Measurements from ENCODE around the gene TNRC6B.

GRCh38 chr22:40364431-40364830, 186.7 kb downstream of the TNRC6B start:
- TF ChIP-seq CTCF (IDR thresholded peaks at IDR 0.05; ENCODE audit: poor library complexity, severe bottlenecking) (no peak), REST (IDR thresholded peaks at IDR 0.05; ENCODE audit: borderline replicate concordance) (no peak), POLR2AphosphoS5 (IDR thresholded peaks at IDR 0.05) (no peak), EZH2 (IDR thresholded peaks at IDR 0.05; ENCODE audit: borderline replicate concordance, insufficient read depth, low read length, poor library complexity, severe bottlenecking) (no peak), EP300 (conservative IDR thresholded peaks at IDR 0.05; ENCODE audit: poor library complexity, severe bottlenecking) (no peak), RAD21 (conservative IDR thresholded peaks at IDR 0.05) (no peak), TAF1 (IDR thresholded peaks at IDR 0.05; ENCODE audit: low read depth) (no peak), SMC3 (conservative IDR thresholded peaks at IDR 0.05; ENCODE audit: poor library complexity) (no peak)

Measured in neural cell (in vitro differentiated cells).